Stimulated activated CD8-positive, alpha-beta memory T cell treated with anti-CD3 and anti-CD28 coated beads, Interleukin-4, amount 100 ng/mL, for 1 hour (primary cell): Measurements from ENCODE around the gene CFAP46.
"Not testable (repeated sequence)": the region's sequence is repeated elsewhere in the genome, so short reads cannot be mapped to it uniquely, and the experiment has no call there.

Experiments
- DNase-seq, 2 donors: peaks; one replicate each; pipeline ENCODE4 v3.0.0-alpha.2; 2020; ENCODE audit warnings: low read depth in 2 of 2, low spot score in 1 of 2

Gene CFAP46

DNA sequence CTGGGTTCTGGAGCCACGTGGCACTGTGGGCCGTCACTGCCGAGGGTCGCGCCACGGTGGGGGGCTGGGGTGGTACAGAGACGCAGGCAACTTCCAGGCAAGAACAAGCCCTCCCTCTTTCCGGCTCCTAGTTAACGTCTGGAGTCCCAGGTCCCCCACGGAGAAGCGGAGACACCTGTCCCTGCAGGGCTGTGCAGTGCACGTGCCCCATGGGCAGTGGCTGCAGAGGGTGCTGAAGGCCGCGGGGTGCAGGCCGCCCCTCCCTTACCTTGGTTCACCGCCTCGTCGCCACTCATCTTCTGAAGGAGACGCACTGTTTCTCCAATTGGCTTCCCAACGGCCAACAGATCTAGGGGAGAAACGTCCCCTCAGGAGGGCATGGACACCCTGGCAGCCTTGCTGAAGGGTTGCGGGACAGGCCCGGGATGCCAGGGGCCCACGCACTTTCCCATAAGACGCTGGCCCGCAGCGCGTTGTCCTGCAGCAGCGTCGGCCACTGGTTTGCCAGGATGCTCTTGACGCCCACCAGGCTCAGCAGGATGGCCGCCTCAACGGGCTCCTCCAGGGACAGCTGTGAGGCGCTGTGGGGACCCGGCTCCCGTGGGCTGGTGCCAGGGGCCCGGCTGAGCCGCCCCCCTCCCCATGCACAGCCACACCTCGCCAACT is 132.1 kb downstream of the CFAP46 start:
- no peak for DNase-seq

DNA sequence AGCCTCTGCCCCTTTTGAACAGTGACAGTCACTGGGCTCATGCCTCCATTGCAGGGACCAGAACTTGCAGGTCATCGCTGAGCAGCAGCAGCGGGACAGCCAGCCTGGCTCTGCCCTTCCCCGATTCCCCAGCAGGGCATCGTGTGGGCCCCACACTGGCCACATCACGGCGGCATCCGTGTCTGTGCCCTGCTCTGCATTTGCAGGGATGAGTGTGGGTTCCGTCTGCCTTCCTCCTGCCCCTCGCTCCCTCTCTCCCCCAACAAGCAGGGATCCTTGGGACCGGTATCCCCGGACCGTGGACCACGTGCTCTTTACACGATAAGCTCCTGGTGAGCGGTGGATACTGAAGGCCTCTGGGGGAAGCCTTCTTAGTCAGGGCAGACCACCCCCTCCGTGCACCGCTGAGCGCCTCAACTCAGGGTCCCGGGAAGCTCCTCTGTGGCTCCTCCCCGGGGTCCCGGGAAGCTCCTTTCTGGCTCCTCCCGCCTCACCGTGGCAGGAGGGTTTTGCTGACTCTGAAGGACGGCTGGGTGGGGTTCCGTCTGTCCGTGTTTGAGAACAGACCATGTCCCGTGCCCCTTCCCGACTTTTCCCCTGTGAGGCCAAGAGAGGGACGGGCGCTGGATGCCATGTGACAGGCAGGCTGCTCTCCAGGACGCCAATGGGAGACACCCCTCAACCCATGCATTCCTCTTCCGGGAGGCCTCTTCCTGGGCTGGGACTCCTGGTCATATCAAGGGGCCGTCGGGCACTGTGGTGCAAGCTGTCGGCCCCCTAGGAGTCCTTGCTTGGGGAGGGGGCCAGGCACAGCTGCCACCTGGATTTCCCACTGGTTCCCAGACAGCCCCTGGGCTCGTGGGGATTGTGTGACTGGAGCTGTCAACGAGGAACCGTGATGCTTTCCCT is 132.9 kb downstream of the CFAP46 start:
- no peak for DNase-seq

DNA sequence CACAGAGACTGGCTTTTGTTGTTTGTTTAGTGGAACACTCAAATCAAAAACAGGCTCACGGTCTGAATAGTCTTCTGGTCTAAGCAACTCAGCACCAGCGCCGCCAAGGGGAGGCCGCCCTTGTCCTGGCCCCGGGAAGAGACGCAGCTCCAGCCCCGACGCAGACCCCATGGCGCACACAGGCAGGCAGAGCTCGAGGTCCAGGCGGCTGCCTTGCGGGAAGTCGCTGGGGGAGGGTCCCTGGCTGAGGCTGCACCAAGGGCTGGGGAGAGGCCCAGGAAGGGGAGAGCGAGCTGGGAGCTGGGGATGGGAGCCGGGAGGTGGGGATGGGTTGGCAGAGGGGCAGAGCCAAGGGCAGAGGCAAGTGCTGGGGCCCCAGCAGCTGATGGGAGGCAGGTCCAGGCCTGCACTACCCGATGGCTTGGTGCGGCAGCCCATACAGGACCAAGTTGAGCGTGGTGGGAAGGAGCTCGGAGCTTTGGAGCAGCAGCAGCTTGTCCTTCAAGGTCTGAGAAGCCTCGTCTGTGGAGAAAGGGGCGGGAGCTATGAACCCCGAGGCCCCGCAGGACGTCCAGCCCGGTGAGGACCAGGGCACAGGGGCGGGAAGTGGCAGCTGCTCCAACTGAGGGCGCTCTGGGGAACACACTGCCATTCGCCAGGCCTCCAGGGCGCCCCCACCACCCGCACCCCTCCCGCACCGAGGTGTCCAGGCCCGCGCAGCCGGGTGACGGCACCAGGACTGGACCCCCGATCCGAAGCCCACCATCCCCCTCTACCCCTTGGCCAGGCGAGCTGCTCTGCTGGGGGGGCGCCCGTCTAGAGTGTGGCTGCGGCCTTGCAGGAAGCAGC is 133.8 kb downstream of the CFAP46 start:
- no peak for DNase-seq

DNA sequence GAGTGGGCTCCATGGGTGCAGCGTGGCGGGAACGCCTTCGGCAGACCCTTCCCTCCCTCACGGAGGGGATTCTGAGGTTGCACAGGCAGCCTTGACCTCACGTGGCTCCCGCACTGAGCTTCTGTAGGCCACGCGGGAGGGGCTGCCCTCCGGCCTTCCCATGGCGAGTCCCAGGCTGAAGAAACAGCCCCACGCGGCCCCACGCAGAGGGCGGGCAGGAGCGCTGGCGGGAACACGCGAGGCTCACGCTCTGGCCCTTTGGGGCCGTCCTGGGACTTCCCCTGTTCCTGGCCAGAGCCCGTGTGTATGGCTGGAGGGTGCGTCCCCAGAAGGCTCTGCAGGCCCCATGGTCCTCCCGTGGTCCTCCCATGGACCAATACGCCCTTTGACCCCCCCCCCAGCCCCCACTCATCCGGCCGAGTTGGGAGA is 134.7 kb downstream of the CFAP46 start:
- no peak for DNase-seq

DNA sequence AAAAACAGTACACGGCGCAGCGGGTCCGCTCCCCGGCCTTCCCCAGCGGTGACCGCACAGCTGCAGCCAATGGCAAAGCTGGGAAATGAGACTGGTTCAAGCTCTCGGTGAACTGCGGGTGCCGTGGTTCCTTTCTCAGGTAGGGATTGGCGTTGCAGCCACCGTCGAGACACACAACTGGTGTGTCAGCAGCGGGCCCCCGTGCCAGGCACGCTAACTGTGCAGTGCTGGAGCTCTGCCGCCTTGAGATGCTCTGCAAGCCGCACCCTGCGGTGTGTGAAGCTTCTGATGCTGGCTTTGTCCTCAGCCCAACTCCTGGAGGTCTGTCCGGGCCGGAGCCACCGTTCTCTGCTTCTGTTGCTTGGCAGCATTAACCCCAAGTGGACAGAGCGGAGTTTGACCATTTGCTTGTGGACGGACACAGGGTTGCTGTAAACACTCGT is 135.8 kb downstream of the CFAP46 start:
- DNase-seq, result no peak

DNA sequence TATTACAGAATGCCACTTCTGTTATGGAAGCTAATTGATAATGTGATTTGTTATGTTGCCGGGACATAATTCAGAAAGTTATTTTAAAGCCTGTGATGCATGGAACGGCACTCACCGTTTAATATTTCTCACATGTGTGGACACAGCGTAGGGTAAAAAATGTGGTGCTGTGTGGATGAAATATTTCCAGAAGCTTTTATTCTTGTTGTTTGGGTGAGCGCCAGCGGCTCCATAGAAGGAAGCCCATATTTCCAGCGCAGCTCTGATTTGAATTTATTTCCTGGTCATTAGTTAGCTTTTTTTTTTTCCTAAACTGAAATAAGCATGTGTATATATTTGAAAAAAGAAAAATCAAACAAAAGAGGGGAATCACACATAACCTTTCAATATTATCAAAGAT is 136.3 kb downstream of the CFAP46 start:
- DNase-seq, result no peak

DNA sequence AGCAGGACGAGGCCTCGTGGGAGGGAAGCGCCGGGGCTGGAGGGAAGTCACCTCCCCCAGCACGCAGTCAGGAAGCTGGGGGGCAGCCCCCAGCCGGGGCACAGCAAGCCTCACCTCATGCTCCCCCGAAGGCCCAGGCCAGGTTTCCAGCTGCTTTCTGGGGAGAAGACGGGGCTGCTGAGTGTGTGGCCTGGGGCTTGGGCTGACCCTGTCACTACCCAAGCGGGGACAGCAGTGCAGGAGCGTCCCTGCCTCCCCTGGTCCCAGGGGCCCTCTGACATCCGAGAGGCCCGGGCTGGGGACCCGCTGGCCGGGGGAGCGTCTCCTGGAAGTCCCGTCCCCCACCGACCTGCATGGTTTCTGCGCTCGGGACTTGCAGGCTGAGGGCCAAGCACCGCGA is 136.8 kb downstream of the CFAP46 start:
- DNase-seq, result no peak

DNA sequence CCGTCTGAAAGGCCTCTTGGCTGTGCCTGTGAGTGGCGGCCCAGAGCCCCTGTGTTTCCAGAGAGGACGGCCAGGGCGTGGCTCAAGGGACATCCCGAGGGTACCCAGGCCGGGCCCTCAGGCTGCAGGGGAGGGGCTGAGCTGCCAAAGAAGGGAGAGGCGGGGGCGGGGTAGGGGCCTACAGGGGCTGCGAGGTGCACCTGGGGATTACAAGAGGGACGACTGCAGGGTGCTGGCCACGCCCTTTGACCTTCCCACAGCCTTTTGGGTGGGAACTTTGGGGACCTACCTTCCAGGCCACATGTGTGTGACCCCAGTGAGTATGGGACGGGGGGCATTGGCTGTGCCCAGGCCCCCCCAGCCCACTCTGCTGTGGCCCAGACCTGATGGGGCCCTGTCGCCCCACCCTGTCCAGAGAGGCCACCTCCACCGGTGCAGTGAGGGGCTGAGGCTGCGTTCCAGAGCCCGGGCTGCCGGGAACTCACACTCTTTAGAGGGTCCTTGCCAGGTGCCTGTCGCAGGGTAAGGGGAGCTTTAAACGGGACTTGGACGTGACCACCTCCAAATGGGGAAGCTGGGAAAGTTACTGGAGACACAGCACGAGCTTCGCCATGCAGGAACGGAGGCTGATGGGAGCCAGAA is 137.5 kb downstream of the CFAP46 start:
- DNase-seq, result no peak

DNA sequence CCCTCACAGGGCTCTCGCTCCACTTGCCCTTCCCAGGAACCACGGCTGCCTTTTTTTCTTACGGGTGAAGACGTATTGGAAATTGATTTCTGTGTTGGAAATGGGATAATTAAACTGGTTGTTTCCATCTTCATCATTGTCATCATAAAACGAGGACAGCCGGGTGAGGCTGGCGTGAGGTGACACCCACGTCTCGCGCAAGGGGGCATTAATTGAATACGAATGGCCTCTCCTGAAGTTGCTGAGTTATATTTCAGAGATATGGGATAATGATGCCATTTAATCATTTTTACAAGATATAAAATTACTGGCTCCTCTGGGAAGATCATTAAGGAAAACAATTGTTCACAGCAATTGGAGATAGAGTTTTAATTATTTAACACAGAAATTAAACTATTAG is 138.1 kb downstream of the CFAP46 start:
- no peak for DNase-seq

DNA sequence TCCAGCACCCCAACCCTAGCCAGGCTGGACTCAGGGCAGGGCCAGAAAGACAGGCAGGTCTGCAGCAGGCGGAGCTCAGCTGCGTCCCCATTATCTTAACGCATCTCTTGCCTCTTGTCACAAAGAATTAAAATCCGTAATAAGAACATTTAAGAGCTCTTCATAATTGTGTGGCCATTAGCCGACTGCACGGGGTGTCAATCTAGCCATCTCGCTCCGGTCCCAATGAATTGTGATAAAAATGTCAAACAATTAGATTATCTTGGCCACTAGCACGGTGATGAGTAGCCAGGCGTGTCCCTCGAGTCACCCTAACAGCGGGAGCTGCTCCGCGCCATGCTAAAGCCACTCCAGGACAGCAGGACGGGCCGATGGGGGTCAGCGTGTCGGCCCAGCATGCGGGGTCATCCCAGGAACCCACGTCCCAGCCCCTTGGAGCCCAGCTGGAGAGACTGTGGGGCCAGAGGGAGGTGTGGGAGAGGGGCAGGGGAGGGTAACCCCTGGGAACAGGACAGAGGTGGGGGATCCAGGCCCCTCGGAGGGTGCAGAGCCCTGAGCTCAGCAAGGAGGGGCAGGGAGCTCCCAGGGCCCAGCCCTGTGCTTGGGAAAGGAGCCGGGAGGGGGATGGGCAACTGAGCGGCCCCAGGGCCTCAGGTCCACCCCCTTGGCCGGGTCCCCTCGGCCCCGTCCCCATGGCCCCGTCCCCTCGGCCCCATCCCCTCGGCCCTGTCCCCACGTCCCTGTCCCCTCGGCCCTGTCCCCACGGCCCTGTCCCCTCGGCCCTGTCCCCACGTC is 138.8 kb downstream of the CFAP46 start:
- DNase-seq, result no peak

DNA sequence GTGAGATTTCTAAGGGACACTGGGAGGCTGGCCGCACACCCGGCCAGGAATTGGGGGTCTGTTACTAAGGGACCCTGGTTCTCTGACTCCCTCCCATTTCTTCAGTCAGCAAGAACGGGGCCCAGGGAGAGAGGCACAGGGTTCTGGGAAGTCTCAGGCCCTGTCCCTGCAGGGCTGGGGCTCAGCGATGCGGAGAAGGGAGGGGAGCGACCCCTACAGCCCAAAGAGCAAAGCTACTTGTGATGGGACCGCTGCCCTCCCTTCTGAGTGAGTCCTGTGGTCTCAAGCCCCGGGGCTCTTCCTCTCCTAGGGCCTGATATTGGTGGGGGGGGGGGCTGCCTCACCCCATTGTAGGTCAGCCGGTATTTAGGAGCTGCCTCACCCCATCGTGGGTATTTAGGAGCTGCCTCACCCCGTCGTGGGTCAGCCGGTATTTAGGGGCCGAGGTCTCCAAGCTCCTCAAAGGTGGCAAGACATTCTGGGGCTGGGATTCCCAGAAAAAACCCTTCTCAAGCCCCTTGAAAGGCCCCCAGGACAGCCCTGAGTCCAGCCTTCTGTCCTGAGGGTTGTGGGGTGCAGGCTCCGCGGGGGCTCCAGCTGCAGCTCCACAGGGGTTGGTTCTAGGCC is 139.6 kb downstream of the CFAP46 start:
- DNase-seq, result no peak

DNA sequence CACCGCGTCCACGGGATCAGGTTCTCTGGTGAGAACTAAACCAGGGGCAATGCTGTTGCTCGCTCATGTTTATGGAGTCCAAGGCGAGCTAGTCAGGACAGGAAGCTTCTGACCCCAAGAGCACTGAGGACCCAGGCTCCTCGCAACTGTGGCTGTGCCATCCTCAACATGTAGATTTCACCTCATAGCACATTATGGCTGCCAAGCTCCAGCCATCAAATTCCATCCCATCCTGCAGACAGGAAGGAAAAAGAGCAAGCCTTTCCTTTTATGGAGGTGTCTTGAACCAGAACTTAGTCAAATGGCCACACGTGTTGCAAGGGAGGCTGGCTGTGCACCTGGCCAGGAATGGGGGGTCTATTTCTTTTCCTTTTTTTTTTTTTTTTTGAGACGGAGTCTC is 140.3 kb downstream of the CFAP46 start:
- DNase-seq, result no peak

DNA sequence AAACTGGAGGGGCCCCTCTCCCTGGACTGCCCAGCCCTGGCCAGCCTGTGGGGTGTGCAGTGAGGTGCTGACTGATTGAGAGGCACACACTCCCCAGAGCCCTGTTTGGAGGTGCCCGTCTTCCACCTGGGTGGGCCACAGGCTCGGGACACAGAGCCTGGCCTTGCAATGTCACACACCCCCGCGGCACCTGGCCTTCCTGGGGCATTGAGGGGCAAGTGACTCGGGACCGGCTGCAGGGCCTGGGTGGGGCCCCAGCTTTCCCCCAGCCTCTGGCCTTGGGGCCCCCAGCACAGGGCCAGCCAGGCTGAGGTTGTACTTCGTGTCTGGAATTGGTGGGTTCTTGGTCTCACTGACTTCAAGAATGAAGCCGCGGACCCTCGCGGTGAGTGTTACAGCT is 142.5 kb downstream of the CFAP46 start:
- no peak for DNase-seq

DNA sequence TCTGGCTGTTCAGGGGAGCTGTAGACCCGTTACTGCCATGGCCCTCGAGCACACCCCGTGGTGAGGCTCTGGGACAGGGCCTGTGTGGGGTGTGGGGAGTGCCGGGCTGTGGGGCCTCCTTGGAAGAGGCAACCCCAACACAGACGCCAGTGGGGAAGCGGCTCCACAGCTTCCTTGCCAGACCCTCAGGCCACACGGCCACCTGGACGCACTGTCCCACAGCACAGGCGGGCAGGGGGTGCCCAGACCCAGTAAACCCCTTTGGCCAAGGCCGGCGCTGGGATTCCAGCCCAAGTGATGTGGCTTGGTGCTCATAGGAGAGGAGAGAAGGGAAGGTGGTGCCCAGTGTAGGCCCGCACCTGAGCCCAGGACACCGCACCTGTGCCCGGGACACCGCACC is 143.5 kb downstream of the CFAP46 start:
- no peak for DNase-seq

DNA sequence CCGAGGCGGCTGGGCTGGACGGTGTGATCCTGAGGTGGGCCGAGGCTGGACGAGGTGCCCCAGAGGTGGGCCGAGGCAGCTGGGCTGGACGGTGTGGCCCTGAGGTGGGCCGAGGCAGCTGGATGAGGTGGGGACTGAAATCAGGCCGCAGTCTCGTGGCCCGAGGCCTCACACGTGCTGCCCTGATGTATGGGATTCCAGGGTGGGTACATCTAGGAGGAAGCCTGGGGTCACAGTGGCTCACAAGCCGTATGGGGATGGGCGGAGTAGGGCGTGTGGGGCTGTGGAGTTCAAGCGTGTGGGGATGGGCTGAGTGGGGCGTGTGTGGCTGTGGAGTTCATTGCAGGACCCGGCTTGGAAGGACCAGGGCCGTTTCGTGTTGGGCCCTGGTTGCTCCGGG is 144.0 kb downstream of the CFAP46 start:
- no peak for DNase-seq

DNA sequence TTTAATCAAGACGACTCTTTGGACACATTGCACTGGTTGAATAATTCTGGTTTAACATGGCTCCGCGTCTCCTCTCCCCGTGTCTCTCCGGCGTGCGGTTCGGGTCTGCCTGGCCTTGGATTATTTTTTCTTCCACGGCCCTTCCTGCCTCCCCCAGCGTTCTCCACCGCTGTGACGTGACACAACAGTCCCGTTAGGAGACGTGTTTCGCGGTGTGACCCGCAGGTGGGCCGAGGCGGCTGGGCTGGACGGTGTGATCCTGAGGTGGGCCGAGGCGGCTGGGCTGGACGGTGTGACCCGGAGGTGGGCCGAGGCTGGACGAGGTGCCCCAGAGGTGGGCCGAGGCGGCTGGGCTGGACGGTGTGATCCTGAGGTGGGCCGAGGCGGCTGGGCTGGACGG is 144.4 kb downstream of the CFAP46 start:
- not testable (repeated sequence) for DNase-seq

DNA sequence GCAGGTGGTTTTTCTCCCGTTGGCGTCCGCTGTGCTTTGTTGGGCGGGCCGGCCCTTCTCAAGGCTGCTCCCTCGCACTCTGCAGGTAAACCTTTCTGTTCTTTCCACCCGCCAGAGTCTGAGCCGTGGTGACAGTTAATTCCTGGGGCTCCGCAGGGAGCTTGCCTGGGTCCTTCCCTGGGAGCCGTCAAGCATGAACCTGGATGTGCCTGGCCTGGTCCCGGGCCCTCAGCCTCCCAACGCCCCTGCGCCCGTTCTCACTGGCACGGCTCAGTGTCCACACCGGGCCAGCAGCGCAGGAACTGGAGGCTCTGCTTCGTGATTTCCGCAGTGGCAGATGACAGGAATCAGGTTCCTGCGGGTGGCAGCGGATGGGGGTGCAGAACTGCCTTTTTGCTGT is 145.5 kb downstream of the CFAP46 start:
- DNase-seq, result no peak

DNA sequence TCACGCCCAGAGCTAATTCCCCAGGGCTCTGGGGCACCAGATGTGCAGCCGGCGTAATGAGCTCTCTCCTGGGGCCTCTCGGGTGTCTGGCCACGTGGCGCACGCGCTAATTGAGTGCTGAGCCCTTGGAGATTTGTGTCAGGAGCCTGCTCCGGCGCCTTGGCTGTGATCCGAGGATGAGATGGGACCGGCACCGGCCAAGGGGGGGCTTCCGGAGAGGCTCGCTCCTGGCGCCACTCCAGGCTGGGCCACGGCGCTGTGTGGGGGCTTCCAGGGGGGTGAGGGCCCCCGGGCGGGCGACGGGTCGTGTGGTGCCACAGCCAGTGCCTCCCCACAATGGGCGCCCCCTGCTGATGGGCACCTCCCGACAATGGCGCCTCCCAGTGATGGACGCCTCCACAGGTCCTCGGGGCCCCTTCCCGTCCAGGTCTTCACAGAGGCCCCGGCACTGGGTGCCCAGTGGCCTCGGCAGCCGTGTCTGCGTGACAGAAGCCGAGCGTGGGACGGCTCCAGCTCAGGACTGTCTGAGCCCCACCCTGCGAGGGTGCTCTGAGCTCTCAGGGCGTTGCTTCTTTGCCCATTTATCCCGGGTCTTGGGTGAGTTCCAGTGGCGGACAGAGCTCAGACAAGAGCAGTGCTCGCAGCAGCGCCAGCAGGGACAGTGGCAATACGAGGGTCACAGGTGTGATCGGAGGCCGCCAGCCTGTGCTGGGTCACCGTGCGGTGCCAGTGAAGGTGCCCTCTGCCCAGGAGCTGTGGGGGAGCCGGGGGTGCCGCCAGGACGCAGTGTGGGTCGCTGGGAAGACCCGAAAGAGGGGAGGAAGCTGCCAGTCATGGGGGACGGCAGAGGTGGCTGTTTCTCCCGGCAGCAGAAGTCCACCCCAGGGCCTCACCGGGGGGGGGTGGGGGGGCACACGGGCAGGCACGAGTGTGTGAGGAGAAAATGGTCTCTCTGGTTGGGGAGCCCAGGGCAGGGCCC is 148.2 kb downstream of the CFAP46 start:
- no peak for DNase-seq

DNA sequence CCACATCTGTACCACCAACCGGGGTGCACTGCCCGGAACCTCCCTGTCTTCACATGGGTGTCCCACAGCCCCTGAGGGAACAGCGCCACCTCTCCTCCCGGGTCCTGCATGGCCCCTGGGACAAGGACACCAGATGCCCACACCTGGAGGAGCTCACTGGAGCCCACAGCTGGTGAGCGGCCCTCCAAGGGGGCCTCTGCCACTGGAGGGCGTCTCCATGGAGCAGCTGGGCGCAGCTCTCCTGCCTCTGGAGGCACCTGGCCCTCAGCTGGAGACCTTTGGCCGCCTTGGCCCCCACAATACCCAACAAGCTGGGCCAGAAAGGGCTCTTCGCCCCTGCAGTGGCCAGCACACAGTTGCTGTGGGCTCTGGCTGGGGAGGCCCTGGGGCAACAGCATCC is 149.2 kb downstream of the CFAP46 start:
- no peak for DNase-seq
